HFF-Myc (cell line): ENCODE data around the gene PXDN.
A peak's percentile ranks its signal among the peaks of the same experiment; 100 is the strongest.

Experiments
- DNase-seq: peaks from one replicate; pipeline ENCODE4 v3.0.0-alpha.2; 2011; ENCODE audit warnings: low read depth; ENCODE audit errors: extremely low read depth
- H3K4me3 ChIP-seq: replicated peaks from 2 replicates; pipeline ENCODE4 v1.5.1; 2011; ENCODE audit warnings: low read depth, mild to moderate bottlenecking, control low read depth, low read length
- CTCF ChIP-seq: IDR thresholded peaks from 2 replicates; pipeline ENCODE4 v1.5.1; 2012; ENCODE audit warnings: mild to moderate bottlenecking, low read depth, low read length, control low read depth; ENCODE audit errors: missing control alignments

Gene PXDN

GRCh38 chr2:1599301-1600085, 144.8 kb downstream of the PXDN start:
- DNase-seq = no peak
- H3K4me3 ChIP-seq = no peak overlapping the region
- TF ChIP-seq CTCF = no peak

- no peak overlapping the region for H3K4me3 ChIP-seq
- TF ChIP-seq CTCF = no peak
- no peak for DNase-seq
Measured at GRCh38 chr2:1598800-1599199, 145.5 kb downstream of the PXDN start.

DNA sequence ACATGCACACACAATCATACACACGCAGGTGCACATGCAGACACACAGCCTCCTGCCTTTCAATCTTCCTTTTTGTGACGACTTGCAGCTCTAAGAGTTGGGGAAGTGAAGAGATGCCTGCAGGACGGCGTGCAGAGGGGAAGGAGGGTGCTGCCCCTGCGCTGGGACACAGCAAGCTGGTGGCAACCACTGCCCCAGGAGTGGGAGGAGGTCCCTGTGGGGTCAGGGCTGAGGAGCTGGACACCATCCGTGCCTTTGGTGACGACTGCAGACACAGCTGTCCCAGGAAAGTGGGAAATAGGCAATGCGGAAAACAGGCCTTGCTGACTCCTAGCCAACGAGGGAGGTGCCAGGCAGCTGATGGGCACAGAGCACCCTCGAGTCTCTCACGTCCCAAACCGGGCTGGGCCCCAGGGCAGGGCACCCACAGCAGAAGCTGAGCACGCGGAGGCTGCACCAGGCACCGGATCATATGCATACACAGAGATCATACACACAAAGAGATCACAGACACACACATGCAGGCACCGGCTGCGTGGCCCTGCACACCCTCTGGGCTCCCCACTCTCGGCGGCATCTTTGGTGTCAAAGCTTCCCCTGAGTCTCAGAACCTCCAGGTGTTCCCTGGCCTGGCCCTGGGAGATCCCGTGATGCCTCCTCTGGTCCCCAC, 146.1 kb downstream of the PXDN start:
- TF ChIP-seq CTCF = no peak
- no peak for DNase-seq
- no peak overlapping the region for H3K4me3 ChIP-seq

DNA sequence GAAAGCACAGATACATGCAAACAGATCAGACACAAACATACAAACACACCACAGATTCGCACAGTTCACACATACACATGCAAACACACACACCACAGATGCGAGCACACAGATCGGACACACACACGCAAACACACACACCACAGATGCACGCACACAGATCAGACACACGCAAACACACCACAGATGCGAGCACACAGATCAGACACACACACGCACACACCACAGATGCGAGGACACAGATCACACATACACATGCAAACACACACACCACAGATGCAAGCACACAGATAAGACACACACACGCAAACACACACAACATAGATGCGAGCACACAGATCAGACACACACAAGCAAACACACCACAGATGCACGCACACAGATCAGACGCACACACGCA, 149.0 kb downstream of the PXDN start:
- H3K4me3 ChIP-seq = no peak overlapping the region
- DNase-seq = no peak
- no peak for TF ChIP-seq CTCF

GRCh38 chr2:1594373-1595171, 149.7 kb downstream of the PXDN start:
- no peak for TF ChIP-seq CTCF
- DNase-seq = no peak
- H3K4me3 ChIP-seq = no peak overlapping the region

GRCh38 chr2:1594123-1594372, 150.3 kb downstream of the PXDN start:
- H3K4me3 ChIP-seq = no peak overlapping the region
- peak; percentile 88 for DNase-seq
- TF ChIP-seq CTCF = no peak
